GM06990 (cell line): ENCODE measurements around the gene CSAG1.
"Not testable (repeated sequence)": the region's sequence is repeated elsewhere in the genome, so short reads cannot be mapped to it uniquely, and the experiment has no call there.

Experiments
- DNase-seq: peaks from one replicate; pipeline ENCODE4 v3.0.0-alpha.2; 2011; ENCODE audit not compliant: insufficient read length; ENCODE audit errors: extremely low read depth
- H3K27me3 ChIP-seq: replicated peaks from 2 replicates; pipeline ENCODE4 v1.6.0; 2011; ENCODE audit warnings: low read length; ENCODE audit not compliant: control insufficient read depth, insufficient read depth
- H3K36me3 ChIP-seq: 2 replicates; pipeline ENCODE4 v1.5.1; 2011; ENCODE audit warnings: low read length; ENCODE audit not compliant: control insufficient read depth, insufficient read depth
- H3K4me3 ChIP-seq: replicated peaks from 2 replicates; pipeline ENCODE4 v1.5.1; 2011; ENCODE audit warnings: low read depth, mild to moderate bottlenecking, control low read depth, low read length
- TF ChIP-seq, protein P1 (sequence below): IDR thresholded peaks from 2 replicates; pipeline ENCODE4 v1.5.1; 2011; ENCODE audit warnings: low read length, control low read depth, mild to moderate bottlenecking, inconsistent platforms; ENCODE audit not compliant: insufficient read depth, poor library complexity, severe bottlenecking

CSAG1 gene, protein sequence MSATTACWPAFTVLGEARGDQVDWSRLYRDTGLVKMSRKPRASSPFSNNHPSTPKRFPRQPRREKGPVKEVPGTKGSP

GRCh38 chrX:152733261-152733975 is at the start of gene CSAG1, which contains the start of gene MAGEA12:
TSS of gene CSAG1 (minus strand) at chrX:152733721. CDS start at chrX:152732460, 1,261 bp downstream.
TSS of gene MAGEA12 (plus strand) at chrX:152733757. CDS start at chrX:152736162, 2,405 bp downstream.
- Histone ChIP-seq H3K27me3 (no peaks in the 10 kb centered on the region), H3K4me3 (no peak within 1 kb of the TSS), H3K36me3 (no peaks in the 10 kb centered on the region)
- no peak for DNase-seq
- TF ChIP-seq, protein P1, sequence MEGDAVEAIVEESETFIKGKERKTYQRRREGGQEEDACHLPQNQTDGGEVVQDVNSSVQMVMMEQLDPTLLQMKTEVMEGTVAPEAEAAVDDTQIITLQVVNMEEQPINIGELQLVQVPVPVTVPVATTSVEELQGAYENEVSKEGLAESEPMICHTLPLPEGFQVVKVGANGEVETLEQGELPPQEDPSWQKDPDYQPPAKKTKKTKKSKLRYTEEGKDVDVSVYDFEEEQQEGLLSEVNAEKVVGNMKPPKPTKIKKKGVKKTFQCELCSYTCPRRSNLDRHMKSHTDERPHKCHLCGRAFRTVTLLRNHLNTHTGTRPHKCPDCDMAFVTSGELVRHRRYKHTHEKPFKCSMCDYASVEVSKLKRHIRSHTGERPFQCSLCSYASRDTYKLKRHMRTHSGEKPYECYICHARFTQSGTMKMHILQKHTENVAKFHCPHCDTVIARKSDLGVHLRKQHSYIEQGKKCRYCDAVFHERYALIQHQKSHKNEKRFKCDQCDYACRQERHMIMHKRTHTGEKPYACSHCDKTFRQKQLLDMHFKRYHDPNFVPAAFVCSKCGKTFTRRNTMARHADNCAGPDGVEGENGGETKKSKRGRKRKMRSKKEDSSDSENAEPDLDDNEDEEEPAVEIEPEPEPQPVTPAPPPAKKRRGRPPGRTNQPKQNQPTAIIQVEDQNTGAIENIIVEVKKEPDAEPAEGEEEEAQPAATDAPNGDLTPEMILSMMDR: no peak

GRCh38 chrX:152769549-152770289 is 36.2 kb upstream of the CSAG1 start, which contains the start of gene MAGEA6:
TSS of gene MAGEA6 (minus strand) at chrX:152769689. CDS start at chrX:152767650, 2,039 bp downstream.
- H3K36me3 ChIP-seq, DNase-seq, H3K4me3 ChIP-seq, H3K27me3 ChIP-seq: not testable (repeated sequence)

GRCh38 chrX:152766562-152766961 is 33.0 kb upstream of the CSAG1 start:
- not testable (repeated sequence) for H3K4me3 ChIP-seq, H3K36me3 ChIP-seq, H3K27me3 ChIP-seq, DNase-seq

DNA sequence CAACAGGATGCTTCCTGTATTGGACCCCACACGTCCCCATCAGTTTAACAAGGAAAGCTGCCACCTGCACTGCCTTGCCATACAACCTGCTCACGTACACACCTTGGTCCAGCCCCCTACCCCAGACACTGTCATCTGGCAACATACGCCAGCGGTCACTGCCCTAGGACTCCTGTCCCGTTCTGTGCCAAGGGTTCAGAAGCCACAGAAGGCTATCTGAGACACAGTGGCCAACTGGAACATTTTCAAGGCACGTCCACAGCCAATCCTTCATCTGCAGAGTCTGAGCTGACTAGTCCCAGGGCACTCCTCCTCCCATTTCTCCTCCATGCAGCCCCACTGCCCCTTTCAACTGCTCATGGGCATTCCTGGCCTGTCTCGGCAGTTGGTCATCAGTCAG is 28.1 kb upstream of the CSAG1 start:
- H3K36me3 ChIP-seq, H3K27me3 ChIP-seq, DNase-seq, H3K4me3 ChIP-seq: not testable (repeated sequence)

- DNase-seq, H3K36me3 ChIP-seq: not testable (repeated sequence)
Observed at GRCh38 chrX:152759544-152759943, 26.0 kb upstream of the CSAG1 start.

DNA sequence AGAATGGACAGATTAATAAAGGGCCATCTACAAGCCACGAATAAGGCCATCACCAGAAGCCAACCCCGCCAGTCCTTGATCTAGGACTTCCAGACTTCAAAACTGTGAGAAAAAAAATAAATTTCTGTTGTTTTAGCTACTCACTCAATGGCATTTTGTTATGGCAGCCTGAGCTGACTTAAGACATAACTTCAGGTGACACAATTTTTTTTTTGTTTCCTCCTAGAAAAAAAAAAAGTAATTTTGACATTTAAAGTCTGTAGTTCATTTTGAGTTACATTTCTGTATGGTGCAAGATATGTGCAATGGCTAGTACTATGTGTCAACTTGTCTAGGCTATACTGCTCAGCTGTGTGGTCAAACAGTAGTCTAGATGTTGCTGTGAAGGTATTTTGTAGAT is 25.4 kb upstream of the CSAG1 start, which contains the start of gene CSAG3:
TSS of gene CSAG3 (plus strand) at position 301 of the 400 bp plus-strand sequence.
- H3K36me3 ChIP-seq, H3K27me3 ChIP-seq, DNase-seq, H3K4me3 ChIP-seq: not testable (repeated sequence)

More at GRCh38 chrX:152759544-152759943, 26.0 kb upstream of the CSAG1 start:
- H3K4me3 ChIP-seq, H3K27me3 ChIP-seq: not testable (repeated sequence)

DNA sequence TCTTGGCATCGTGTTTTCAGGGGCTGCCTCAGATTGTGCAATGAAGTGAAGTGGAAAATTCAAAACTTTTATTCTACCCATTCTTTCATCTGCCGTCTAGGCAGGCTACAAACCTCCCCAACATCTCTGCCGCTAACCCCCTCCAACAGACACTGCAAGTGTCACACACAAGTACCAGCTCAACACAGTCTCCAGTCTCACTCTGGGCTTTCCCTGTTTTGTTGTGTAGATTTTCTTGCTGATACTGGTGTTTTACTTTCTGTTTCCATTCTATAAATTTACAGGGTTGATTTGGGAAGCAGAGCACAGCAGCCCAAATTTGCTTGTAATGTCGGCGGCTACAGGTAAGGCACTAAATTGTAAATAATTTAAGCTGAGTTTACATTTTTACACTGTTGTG is 21.4 kb upstream of the CSAG1 start:
- H3K36me3 ChIP-seq, H3K4me3 ChIP-seq, H3K27me3 ChIP-seq, DNase-seq: not testable (repeated sequence)

DNA sequence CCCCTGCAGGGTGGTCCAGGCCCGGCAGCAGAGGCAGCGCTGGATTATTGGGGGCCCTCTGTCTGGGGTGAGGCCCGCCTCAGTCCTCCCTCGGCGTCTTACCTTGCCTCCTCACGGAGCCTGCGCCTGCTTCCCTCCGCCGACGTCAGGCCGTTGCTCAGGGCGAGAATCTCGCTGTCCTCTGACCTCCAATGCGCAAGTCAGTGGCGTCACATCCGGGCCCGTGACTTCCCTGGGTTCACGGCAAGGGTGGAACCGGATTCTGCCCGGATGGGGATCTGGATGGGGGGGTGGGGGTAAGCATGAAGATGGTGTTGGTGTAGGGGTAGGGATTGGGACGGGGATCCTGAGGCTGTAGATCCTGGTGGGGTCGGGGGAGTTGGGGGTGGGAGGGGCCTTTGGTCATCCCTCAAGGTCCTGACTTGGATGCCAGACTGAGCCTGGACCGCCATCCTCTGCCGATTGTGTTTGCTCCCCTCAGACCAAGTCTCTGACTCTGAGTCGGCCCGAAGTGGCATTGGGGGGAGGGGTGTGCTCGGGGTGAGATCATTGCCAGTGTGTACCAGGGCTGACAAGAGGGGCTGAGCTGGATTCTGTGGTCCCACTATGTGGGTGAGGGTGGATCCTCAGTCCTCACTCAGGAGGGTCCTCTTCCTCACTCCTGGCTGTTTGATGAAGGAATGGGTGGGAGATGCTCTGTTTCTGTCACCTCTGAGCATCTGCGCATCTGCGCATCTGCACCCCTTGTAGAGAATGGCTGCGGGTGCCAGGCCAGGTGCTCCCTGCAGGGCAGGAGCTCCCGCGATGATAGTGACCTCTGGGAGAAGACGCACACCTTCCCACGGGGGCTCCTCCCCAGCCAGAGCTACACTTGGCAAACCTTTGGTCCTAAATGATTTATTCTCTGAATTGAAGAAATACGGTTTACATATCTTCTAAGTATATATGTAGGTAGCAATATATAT is 20.4 kb upstream of the CSAG1 start, which contains the start of gene MAGEA2:
TSS of gene MAGEA2 (minus strand) at position 157 of the 965 bp plus-strand sequence. CDS start 2,479 bp downstream, outside the sequence.
- H3K36me3 ChIP-seq, DNase-seq, H3K27me3 ChIP-seq, H3K4me3 ChIP-seq: not testable (repeated sequence)
